ENCODE data around the gene GSX2.
"Not testable (repeated sequence)": the region's sequence is repeated elsewhere in the genome, so short reads cannot be mapped to it uniquely, and the experiment has no call there.

Gene GSX2

GRCh38 chr4:54103190-54103574 lies 3.2 kb downstream of the GSX2 start:
- DNase-seq (ENCODE audit: low spot score), result no peak

- no peak for DNase-seq (ENCODE audit: low spot score)
Observed at GRCh38 chr4:54104907-54105306, 4.9 kb downstream of the GSX2 start.

DNA sequence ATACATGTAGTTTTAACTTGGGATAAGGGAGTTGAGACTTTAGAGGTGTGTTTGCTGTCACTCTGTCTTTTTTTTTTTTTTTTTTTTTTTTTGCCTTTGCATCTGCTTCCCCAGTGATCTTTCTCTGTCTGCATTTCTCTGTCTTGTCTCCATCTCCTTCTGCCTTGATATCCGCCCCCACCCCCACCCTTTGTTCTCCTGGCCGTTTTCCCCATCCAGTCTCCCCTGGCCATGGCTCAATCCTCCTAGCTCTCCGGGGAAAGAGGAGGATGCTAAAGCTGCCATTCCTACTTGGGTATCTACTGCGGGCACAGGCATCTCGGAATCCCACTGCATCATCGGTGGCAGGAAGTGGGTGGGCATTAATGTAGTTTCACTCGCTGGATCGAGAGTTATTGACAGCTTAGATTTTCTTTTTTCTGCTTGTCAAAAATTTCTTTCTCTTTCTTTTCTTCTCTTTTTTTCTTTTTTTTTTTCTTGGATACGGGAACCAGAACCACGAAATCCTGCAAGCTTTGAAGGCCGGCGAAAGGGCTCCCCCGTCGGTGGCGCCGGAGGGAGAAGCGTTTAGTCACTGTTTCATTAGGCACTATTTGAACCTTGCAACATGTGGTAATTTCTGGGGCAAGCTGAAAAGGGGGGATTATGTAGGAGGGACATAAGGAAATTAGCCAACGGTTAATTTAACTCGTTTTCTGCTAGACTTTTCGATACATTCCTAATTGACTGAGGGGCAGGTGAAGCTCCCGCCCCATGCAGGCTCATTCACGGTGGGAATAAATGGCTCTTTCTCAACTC lies 8.2 kb downstream of the GSX2 start:
- DNase-seq (ENCODE audit: low spot score), result no peak

- no peak for DNase-seq (ENCODE audit: low spot score)
Observed at GRCh38 chr4:54109241-54110018, 9.5 kb downstream of the GSX2 start.

GRCh38 chr4:54110019-54110416 lies 10.1 kb downstream of the GSX2 start:
- DNase-seq (ENCODE audit: low spot score), result no peak

DNA sequence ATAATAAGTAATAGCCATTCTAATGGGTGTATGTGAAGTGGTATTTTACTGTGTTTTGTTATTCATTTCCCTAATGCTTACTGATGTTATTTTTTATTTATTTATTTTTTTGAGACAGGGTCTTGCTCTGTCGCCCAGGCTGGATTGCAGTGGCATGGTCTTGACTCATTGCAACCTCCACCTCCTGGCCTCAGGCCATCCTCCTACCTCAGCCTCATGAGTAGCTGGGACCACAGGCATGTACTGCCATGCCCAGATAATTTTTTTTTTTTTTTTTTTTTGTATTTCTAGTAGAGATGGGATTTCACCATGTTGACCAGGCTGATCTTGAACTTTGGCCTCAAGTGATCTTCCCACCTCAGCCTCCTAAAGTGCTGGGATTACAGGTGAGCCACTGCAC lies 13.2 kb downstream of the GSX2 start:
- DNase-seq (ENCODE audit: low spot score), result not testable (repeated sequence)

DNA sequence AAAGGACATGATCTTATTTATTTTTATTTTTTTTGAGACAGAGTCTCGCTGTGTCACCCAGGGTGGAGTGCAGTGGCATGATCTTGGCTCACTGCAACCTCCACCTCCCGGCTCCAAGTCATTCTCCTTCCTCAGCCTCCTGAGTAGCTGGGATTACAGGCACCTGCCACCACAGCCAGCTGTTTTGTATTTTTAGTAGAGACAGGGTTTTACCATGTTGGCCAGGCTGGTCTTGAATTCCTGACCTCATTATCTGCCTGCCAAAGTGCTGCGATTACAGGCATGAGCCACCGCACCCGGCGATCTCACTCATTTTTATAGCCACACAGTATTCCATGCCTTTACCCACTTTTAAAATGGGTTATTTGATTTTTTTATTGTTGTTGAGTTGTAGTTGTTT lies 16.3 kb downstream of the GSX2 start:
- DNase-seq (ENCODE audit: low spot score), result not testable (repeated sequence)

GRCh38 chr4:54118850-54119589 lies 19.1 kb downstream of the GSX2 start:
- DNase-seq (ENCODE audit: low spot score), result no peak

- no peak for DNase-seq (ENCODE audit: low spot score)
Observed at GRCh38 chr4:54120518-54120917, 20.6 kb downstream of the GSX2 start.

- no peak for DNase-seq (ENCODE audit: low spot score)
Observed at GRCh38 chr4:54127660-54128059, 27.7 kb downstream of the GSX2 start.

- DNase-seq (ENCODE audit: low spot score), result not testable (repeated sequence)
Observed at GRCh38 chr4:54128694-54129093, 28.7 kb downstream of the GSX2 start.

DNA sequence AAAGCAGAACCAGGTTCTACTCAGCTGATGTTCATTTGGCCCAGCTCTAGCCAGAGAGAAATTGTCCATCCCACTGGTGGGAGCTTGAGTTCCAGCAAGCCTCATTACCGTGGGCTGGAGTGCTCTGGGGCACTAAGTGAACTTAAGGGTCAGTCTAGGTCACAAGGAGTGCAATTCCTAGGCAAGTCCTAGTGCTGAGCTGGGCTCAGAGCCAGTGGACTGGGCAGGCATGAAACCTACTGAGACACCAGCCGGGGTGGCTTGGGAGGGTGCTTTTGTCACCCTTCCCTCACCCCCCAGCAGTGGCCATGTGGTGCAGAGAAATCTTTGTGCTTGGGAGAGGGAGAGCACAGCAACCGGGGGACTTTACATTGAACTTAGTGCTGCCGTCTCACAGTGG lies 39.4 kb downstream of the GSX2 start:
- DNase-seq (ENCODE audit: low spot score), result no peak

DNA sequence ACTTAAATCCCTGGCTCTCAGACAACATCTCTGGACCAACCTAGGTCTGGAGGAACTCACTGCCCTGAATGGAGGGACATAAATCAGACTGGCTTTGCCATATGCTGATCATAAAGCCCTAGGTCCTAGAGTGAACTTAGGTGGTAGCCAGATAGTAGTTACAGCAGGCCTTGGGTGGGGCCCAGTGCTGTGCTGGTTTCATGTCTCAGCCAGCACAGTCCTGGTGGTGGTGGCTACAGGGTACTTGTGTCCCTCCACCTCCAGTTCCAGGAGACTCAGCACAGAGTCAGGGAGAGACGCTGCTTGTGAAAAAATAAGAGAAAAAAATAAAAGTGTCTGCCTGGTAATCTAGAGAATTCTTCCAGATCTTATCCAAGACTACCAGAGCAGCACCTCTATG lies 40.3 kb downstream of the GSX2 start:
- DNase-seq (ENCODE audit: low spot score), result no peak

DNA sequence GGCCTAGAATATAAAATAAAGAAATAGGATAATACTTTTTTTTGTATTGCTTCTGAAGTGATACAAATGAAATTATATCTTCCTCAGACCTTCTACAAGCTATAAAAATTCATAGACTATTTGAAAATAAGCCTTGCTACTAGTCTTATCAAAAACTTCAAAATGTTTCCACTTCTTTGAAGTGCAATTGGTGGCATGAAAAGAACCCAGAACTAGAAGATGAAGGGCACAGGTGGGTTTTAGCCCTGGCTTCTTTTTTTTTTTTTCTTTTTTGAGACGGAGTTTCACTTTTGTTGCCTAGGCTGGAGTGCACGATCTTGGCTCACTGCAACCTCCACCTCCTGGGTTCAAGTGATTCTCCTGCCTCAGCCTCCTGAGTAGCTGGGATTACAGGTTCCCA lies 44.2 kb downstream of the GSX2 start:
- DNase-seq (ENCODE audit: low spot score), result no peak

DNA sequence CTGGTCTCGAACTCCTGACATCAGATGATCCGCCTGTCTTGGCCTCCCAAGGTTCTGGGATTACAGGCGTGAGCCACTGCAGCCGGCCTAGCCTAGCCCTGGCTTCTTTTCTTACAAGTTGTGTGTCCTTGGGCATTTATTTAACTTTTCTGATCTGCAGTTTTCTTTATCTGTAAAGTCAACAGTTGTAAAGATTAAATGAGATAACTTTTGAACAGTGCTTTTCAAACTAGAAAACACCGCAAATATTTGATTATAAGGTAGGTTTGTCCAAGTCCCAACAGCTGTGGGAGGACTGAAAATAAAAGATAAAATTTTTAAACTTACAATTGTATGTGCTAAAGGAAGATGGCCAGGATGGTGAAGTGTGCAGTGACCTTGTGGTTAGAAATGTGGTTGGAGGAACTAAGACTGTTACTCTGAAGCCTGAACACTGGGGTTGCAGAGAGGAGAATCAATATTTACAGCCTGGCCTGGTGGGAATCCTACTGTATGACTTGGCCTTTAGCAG lies 44.8 kb downstream of the GSX2 start:
- no peak for DNase-seq (ENCODE audit: low spot score)

DNA sequence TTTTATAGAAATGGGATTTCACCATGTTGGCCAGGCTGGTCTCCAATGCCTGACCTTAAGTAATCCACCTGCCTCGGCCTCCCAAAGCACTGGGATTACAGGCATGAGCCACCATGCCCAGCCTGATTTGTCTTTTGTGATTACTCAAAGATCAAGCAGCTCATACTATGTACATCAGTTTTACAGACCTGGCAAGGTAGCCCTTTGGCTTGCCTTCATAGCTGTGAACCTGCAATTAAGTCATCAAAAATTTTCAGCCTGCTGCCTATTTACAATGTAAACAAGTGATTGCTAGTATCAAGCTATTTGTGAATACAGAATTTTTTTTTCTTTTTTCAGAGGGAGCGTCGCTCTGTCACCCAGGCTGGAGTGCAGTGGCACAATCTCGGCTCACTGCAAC lies 46.2 kb downstream of the GSX2 start:
- no peak for DNase-seq (ENCODE audit: low spot score)

GRCh38 chr4:54149323-54149722 lies 49.4 kb downstream of the GSX2 start:
- DNase-seq (ENCODE audit: low spot score), result no peak

Measured in SW480 (cell line).